Activated gamma-delta T cell (primary cell): ENCODE results near the gene TSPAN32.
"Not testable (repeated sequence)": the region's sequence is repeated elsewhere in the genome, so short reads cannot be mapped to it uniquely, and the experiment has no call there.

ENCODE experiments used
- DNase-seq: peaks from one replicate; lab custom pipeline; 2025; lab: John Stamatoyannopoulos, UW

TSPAN32 gene

GRCh38 chr11:2286350-2286749 is 15.5 kb upstream of the TSPAN32 start:
- DNase-seq: not testable (repeated sequence)

DNA sequence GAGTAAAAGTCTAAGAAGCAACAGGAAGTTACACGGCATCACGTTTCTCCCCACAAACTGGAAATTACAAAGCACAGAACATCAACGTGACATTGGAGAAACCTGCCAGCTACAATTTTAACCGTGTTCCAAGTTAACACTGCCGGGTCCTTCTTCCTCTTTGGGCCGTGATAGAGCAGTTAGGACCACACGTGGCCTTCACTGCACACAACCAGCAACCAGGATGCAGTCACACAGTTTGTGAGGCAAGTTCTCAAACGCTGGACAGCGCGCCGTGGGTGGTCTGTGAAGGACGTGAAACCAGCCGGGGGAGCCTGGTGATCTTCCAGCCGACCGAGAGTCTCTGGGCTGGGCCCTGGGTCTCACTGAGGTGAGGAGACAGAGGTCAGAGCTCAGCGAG is 14.7 kb upstream of the TSPAN32 start:
- no peak for DNase-seq

DNA sequence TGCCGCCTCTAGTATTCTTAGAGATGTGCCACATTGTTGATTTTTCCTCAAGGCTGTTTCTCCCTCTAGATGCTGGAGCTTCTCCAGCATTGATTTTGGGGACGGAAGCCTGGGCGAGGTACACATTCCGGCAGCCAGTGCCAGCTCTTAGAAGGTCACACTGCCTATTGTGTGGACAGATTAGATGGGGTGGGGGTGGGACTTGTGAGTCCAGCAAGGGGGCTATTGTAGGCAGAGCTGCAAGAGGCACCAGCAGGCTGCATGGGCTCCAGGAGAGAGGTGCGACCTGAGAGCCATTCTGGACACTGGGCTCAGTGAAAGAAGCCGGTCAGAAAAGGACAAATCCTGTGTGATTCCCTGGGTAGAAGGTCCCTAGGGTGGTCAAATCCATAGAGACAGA is 12.5 kb upstream of the TSPAN32 start:
- DNase-seq: no peak

GRCh38 chr11:2289859-2290258 is 12.0 kb upstream of the TSPAN32 start:
- DNase-seq: no peak

DNA sequence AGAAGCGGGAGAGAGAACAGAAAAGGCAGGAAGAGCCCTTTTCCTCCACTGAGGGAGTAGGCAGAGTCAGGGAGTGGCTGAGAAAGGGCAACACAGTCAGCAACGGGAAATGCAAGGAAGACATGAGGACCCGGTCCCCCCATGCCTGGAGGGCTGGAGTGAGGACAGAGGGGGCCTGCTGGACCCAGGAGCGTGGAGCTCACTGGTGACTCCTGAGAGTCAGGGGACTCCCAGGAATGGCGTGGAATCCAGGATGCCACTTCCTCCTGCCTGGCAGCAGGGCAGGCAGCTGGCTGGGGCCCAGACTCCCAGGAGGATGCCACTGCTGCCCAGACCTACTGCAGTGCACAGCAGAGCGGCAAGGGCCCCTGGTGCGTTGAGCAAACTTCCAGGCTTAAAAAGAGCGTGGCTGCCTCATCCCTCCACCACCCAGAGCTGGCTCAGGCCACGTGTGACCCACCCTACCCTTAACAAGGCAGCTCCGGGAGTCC is 11.4 kb upstream of the TSPAN32 start:
- no peak for DNase-seq

- DNase-seq: no peak
Observed at GRCh38 chr11:2293531-2293971, 8.3 kb upstream of the TSPAN32 start.

DNA sequence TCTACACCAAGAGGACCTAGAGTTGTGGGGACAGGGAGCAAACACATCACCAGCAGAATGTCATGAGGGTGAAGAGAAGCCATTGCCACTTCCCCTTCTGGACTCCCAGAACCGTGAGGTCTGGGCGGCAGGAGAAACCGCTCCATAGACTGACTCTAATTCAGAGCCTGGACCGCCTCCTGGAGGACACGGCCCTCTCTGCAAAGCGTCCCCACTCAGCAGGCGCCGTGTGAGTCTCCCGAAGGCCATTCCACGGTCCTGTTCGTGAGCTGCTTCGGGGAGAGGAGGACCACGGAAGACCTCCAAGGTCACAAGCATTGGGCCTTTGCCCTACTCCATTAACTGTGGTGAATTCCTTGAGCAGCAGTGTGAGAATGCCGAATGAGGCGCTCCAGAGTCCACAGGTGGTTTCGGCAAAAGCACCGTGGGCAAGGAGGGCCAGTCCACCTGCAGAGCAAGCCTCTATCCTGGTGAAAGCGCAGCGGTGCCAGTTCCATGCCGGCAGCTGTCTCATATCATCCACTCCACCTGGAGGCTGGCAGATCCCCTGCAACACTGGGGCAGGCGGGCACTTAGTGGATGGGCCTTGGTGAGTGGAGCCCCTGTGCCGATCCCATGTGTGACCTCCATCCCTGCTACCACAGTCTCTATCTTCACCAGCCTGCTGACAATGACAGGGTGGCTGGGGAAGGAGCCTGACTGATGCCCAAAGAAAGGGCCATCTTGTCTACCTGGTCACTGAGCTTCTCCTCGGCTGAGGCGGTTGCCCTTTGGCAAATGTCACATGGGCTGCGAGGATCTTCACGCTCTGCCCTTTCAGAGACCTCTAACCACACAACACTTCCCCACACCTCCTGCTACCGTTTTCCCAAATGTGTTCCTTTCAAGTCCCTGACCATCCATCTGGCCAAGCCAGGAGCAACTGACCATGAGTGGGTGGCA is 7.6 kb upstream of the TSPAN32 start:
- no peak for DNase-seq

DNA sequence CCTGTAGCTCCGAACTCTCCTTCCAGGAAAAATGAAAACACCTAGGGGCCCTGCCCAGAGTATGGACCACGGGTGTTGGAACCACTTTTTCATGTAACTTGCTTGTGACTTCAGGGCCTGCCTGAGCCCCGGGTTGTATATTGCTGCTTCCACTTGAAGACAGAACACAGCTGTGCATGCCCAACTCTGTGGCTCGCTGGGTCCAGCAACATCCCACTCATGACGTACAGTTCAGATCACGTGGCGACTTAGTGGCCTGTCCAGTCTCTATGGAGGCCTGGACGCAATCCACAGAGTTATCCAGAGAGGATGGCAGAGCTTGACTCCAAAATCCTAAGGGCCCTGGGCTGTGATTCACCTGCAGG is 6.9 kb upstream of the TSPAN32 start:
- no peak for DNase-seq

GRCh38 chr11:2295971-2296912 is 5.6 kb upstream of the TSPAN32 start:
- no peak for DNase-seq

DNA sequence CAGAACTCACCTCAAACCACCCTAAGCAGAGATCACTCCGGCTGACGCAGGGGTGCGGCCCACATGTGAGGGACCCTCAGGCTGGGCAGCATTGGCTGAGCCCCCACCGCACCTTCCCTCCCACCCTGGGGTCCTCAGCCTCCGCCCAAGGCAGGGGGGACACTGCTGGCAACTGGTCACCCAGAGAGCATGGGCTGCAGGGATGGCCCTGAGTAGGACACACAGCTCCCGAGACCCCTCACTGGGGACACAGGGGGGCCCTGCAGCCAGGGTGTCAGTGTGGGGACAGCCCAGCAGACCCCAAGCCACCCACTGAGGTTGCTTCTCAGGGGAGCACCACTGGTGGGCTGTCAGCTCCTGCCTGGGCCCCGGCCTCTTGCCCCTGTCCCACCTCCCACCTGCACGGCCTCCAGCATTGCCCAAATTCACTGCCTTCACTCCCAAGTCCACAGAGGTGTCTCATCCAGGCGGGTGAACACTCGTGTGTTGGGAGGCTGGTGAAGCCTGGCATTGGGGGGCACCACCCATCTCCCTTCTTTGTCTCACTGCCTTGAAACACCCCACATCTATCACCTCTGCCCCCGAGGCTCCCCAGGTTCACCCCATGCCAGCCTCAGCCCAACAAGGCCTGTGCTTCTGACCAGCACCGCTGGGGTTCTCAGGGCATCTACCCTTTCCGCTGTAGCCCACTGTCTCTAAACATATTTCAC is 4.7 kb upstream of the TSPAN32 start:
- no peak for DNase-seq

DNA sequence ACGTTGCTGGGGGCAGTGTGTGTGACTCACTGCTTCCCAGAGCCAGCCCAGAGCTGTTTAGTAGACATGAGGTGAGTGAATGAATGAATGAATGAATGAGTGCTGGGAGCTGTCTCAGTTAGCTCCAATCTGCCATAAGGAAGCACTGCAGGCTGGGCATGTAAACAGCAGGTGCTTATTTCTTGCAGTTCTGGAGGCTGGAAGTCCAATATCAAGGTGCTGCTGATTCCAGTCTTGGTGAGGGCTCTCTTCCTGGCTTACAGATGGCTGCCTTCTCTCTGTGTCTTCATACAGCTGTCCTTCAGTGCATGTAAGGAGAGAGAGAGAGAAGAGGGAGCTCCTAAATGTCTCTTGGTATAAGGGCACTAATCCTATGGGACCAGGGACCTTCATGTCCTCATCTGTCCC is 4.2 kb upstream of the TSPAN32 start:
- DNase-seq: no peak

- no peak for DNase-seq
Observed at GRCh38 chr11:2298131-2298794, 3.5 kb upstream of the TSPAN32 start.

- no peak for DNase-seq
Observed at GRCh38 chr11:2298795-2299761, 2.7 kb upstream of the TSPAN32 start.

GRCh38 chr11:2299773-2300172 is 2.0 kb upstream of the TSPAN32 start:
- no peak for DNase-seq

DNA sequence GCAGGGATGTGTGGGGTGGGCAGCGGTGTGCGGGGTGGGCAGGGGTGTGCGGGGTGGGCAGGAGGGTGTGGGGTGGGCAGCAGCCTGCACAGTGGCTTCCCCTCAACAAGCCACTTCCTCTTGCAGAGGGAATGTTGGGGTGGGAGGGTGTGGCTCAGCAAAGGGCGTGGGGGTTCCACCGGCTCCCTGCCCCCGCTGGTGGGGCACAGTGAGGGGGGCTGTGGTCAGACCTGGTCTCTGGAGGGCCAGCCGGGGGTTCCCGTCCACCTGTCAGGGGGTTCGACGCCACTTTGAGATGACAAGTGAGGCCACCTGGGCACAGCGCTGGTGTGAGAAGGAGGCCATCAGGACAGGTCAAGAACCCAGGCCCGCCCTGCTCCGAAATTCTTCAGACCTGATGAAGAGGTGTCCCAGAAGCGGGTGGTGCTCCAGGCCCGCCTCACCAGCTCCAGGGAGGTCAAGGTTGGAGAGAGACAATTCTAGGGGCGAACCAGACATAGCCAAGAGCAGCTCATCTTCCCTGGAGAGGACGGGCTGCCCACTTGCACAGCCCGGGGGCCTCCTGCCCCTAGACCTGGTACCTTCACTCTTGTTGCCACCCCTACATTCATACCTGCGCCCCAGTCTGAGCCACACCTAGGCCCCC is 1.4 kb upstream of the TSPAN32 start:
- DNase-seq: no peak

DNA sequence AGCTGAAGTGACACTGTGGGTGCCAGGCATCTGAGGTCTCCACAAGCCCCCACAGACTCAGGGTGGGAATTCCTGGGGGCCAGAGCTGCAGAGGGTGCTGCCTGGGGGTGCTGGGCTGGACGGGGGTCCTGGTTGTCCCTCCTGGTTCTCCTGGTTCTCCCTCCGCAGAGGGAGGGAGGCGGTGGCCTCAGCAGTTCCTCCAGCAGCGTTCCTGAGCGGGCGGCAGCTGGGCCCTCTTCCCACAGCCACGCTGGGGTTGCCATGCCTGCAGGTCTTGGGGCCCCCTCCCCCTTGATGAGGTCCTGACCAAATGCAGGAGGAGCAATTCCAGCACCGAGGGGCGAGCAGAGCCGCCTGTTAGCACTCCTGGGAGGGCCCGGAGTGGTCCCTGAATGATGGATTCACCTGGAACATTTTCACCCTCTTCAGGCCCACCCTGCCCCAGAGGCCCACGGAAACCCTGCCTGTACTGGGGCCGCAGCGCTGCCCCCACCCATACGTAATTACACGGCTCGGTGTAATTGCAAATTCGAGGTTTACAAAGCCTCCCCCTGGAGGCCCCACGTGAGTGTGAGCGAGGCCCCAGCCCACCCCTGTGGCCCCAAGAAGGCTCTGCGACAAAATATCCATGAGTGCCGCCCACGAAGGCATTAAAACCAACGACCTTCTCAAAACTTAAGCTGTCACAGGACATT is 730 bp upstream of the TSPAN32 start:
- DNase-seq: no peak

DNA sequence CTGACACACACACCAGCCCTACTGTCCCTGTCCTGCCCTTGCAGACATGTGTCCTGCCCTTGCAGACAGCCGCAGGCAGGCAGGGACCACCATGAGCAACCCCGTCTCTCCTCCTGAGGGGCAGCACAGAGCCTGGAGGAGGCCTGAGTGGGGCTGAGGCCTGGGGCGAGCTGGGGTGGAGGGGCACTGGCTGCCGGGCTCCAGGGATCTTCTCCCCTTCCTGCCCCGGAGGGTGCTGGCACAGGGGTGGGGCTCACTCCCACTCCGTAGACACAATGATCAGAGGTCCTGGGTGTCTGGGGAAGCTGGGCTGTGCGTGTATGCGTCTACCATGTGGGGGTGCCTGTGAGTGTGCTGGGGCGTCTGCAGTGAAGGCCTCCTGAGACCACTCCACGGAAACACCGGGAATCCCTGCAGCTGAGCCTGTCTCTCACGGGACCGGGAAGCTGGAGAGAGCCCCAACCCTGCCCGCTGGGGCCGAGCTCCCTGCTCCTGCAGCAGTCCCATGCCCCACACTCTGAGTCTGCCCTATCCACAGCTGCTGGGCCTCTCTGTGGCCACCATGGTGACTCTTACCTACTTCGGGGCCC is 588 bp downstream of the TSPAN32 start:
- DNase-seq: no peak

- DNase-seq: no peak
Observed at GRCh38 chr11:2302896-2303626, 1.2 kb downstream of the TSPAN32 start.
